Smooth muscle cell (in vitro differentiated cells): Measurements from ENCODE around the gene COA4. TPM values are rescaled to one million over a fixed set of nuclear protein-coding genes. Genes with fewer than 3 reads are reported as not detected.

Source experiments
- DNase-seq: peaks from one replicate; lab custom pipeline; 2025; ENCODE audit not compliant: unreplicated experiment; lab: John Stamatoyannopoulos, UW
- H2AFZ ChIP-seq: fragments of 200-600 bp; sonication (generic); 2 replicates; pipeline ENCODE4 v1.6.0; 2016; ENCODE audit warnings: antibody characterized with exemption, low read depth, mild to moderate bottlenecking
- H3F3A ChIP-seq: fragments of 200-600 bp; sonication (generic); 2 replicates; pipeline ENCODE4 v1.6.0; 2017; ENCODE audit warnings: antibody characterized with exemption, low read depth
- H3K27ac ChIP-seq: fragments of 200-600 bp; sonication (generic); 2 replicates; pipeline ENCODE4 v1.5.1; 2016; ENCODE audit warnings: low read depth, mild to moderate bottlenecking
- H3K27me3 ChIP-seq: fragments of 200-600 bp; sonication (generic); 2 replicates; pipeline ENCODE4 v1.6.1; 2016; ENCODE audit warnings: low read depth, mild to moderate bottlenecking
- H3K36me3 ChIP-seq: fragments of 200-600 bp; sonication (generic); 2 replicates; pipeline ENCODE4 v1.5.1; 2016; ENCODE audit warnings: low read depth
- H3K4me1 ChIP-seq: fragments of 200-600 bp; sonication (generic); 2 replicates; pipeline ENCODE4 v1.5.1; 2016; ENCODE audit warnings: low read depth
- H3K4me2 ChIP-seq: fragments of 200-600 bp; sonication (generic); 2 replicates; pipeline ENCODE4 v1.6.0; 2016; ENCODE audit warnings: mild to moderate bottlenecking
- H3K4me3 ChIP-seq: fragments of 200-600 bp; sonication (generic); 2 replicates; pipeline ENCODE4 v1.5.1; 2016; ENCODE audit warnings: mild to moderate bottlenecking
- H3K79me2 ChIP-seq: fragments of 200-600 bp; sonication (generic); 2 replicates; pipeline ENCODE4 v1.6.0; 2016; ENCODE audit warnings: low read depth, mild to moderate bottlenecking
- H3K9ac ChIP-seq: fragments of 200-600 bp; sonication (generic); 2 replicates; pipeline ENCODE4 v1.6.0; 2016; ENCODE audit warnings: low read depth
- H3K9me3 ChIP-seq: fragments of 200-600 bp; sonication (generic); replicated peaks from 2 replicates; pipeline ENCODE4 v1.5.1; 2016; ENCODE audit warnings: low read depth
- H4K20me1 ChIP-seq: fragments of 200-600 bp; sonication (generic); 2 replicates; pipeline ENCODE4 v1.6.0; 2016; ENCODE audit warnings: low read depth
- CTCF ChIP-seq: fragments of 200-600 bp; sonication (generic); IDR thresholded peaks from 2 replicates; pipeline ENCODE4 v1.5.1; 2017; ENCODE audit warnings: borderline replicate concordance, mild to moderate bottlenecking, antibody characterized with exemption; ENCODE audit not compliant: insufficient read depth, poor library complexity, severe bottlenecking
- WGBS: methylation state at CpG from one replicate; pipeline ENCODE4 v1.1.7; 2016; ENCODE audit warnings: low lambda C conversion rate; 5-methylcytosine and 5-hydroxymethylcytosine counted together
- polyA plus RNA-seq: library from polyadenylated mRNA; unstranded; fragments of >200 nt; fragmentation: Nextera tagmentation; extraction: Ambion mirVana; gene quantifications from 2 replicates; pipeline ENCODE4 v1.2.1, GENCODE V29; 2016
- total RNA-seq: library from RNA; depleted of rRNA; stranded (reverse); fragments of >200 nt; gene quantifications from 2 replicates; pipeline ENCODE4 v1.2.3, GENCODE V29; 2014

The COA4 gene
- total and polyA plus RNA-seq, 2 experiments from 2014 or later = 44.1 to 52.4 TPM

- no peak for TF ChIP-seq CTCF
- Histone ChIP-seq H3K27ac (no peak overlapping the region), H3K9me3 (no peaks in the 10 kb centered on the region), H3K4me2 (no peak overlapping the region), H3K9ac (no peak overlapping the region), H3K27me3 (no peaks in the 10 kb centered on the region), H3K36me3 (no peaks in the 10 kb centered on the region), H3K79me2 (no peaks in the 10 kb centered on the region), H3K4me1 (no peaks in the 10 kb centered on the region), H3F3A (no peaks in the 10 kb centered on the region), H4K20me1 (no peaks in the 10 kb centered on the region), H2AFZ (no peak overlapping the region), H3K4me3 (no peak overlapping the region)
- WGBS = 65% methylated on average over 1 of the region's 1 CpG
- no peak for DNase-seq
Measured at GRCh38 chr11:73854680-73855079, 22.0 kb downstream of the COA4 start.

GRCh38 chr11:73852049-73852448 is 24.6 kb downstream of the COA4 start:
- Histone ChIP-seq H3F3A (no peaks in the 10 kb centered on the region), H3K9me3 (no peaks in the 10 kb centered on the region), H3K9ac (no peak overlapping the region), H3K79me2 (no peaks in the 10 kb centered on the region), H4K20me1 (no peaks in the 10 kb centered on the region), H2AFZ (no peak overlapping the region), H3K36me3 (no peaks in the 10 kb centered on the region), H3K4me2 (no peak overlapping the region), H3K27ac (no peak overlapping the region), H3K4me3 (no peak overlapping the region), H3K4me1 (no peaks in the 10 kb centered on the region), H3K27me3 (no peaks in the 10 kb centered on the region)
- TF ChIP-seq CTCF = no peak
- 95% methylated on average over 3 of the region's 3 CpGs for WGBS
- no peak for DNase-seq

- no peak for DNase-seq
- H3K36me3 ChIP-seq = no peaks in the 10 kb centered on the region
- H3K4me1 ChIP-seq = no peaks in the 10 kb centered on the region
- no peaks in the 10 kb centered on the region for H3K79me2 ChIP-seq
- WGBS = 93% methylated on average over 3 of the region's 3 CpGs
- no peak overlapping the region for H3K4me3 ChIP-seq
- H3F3A ChIP-seq = no peaks in the 10 kb centered on the region
- no peak for TF ChIP-seq CTCF
- no peaks in the 10 kb centered on the region for H3K9me3 ChIP-seq
- H3K27ac ChIP-seq = no peak overlapping the region
- no peak overlapping the region for H2AFZ ChIP-seq
- no peaks in the 10 kb centered on the region for H3K27me3 ChIP-seq
- no peak overlapping the region for H3K4me2 ChIP-seq
- H4K20me1 ChIP-seq = no peaks in the 10 kb centered on the region
- no peak overlapping the region for H3K9ac ChIP-seq
Measured at GRCh38 chr11:73851046-73851764, 25.4 kb downstream of the COA4 start.

GRCh38 chr11:73839123-73839457 is 37.6 kb downstream of the COA4 start:
- H3K27me3 ChIP-seq = no peaks in the 10 kb centered on the region
- H3K9ac ChIP-seq = no peak overlapping the region
- peaks cover 9% of the 10 kb centered on the region for H3K4me1 ChIP-seq
- DNase-seq = no peak
- no peaks in the 10 kb centered on the region for H3K36me3 ChIP-seq
- no peak overlapping the region for H3K27ac ChIP-seq
- H3K79me2 ChIP-seq = no peaks in the 10 kb centered on the region
- H3K4me2 ChIP-seq = no peak overlapping the region
- H3K4me3 ChIP-seq = no peak overlapping the region
- no peaks in the 10 kb centered on the region for H3K9me3 ChIP-seq
- H3F3A ChIP-seq = no peaks in the 10 kb centered on the region
- no peak overlapping the region for H2AFZ ChIP-seq
- no peak for TF ChIP-seq CTCF
- no peaks in the 10 kb centered on the region for H4K20me1 ChIP-seq
